H1 (cell line): ENCODE data around the gene C22orf42. TPM values are rescaled to one million over a fixed set of nuclear protein-coding genes. Genes with fewer than 3 reads are reported as not detected.
"Not testable (repeated sequence)": the region's sequence is repeated elsewhere in the genome, so short reads cannot be mapped to it uniquely, and the experiment has no call there.

Experiments used
- CTCF ChIA-PET: fragments of 300-600 bp; sonication (Branson Sonifier 250); formaldehyde crosslinking; loops from one replicate; lab custom pipeline; 2021; ENCODE audit not compliant: partially characterized antibody; lab: Charles Lee
- POLR2A ChIA-PET: fragments of 300-600 bp; sonication (Branson Sonifier 250); formaldehyde crosslinking; loops from one replicate; lab custom pipeline; 2021; ENCODE audit warnings: inconsistent platforms; ENCODE audit not compliant: partially characterized antibody; lab: Charles Lee
- DNase-seq, 2 experiments: peaks; one replicate each; pipeline versions ENCODE4 v3.0.0 to v3.0.0-alpha.2; 2010 to 2022; ENCODE audit warnings: low spot score in 2 of 2, low read depth in 1 of 2, mixed read lengths in 1 of 2
- FAIRE-seq: peaks from 2 replicates; lab custom pipeline; 2011; peaks lifted over from hg19 to GRCh38; lab: Jason Lieb, UNC
- H2AFZ ChIP-seq: 2 replicates; pipeline ENCODE4 v1.8.1; 2012; ENCODE audit warnings: low read length, inconsistent platforms
- H2AK5ac ChIP-seq: 2 replicates; pipeline ENCODE4 v1.6.1; 2013; ENCODE audit warnings: low read depth, low read length
- H2BK120ac ChIP-seq: replicated peaks from 2 replicates; pipeline ENCODE3; 2013; ENCODE audit warnings: low read depth, low read length, inconsistent platforms
- H2BK12ac ChIP-seq: 2 replicates; pipeline ENCODE4 v1.6.1; 2013; ENCODE audit warnings: low read depth, low read length
- H2BK15ac ChIP-seq: 2 replicates; pipeline ENCODE4 v1.6.1; 2013; ENCODE audit warnings: low read length
- H2BK20ac ChIP-seq: 2 replicates; pipeline ENCODE4 v1.6.1; 2013; ENCODE audit warnings: low read length
- H2BK5ac ChIP-seq: 2 replicates; pipeline ENCODE4 v1.6.1; 2013; ENCODE audit warnings: low read depth, low read length
- H3K14ac ChIP-seq: 2 replicates; pipeline ENCODE4 v1.6.1; 2013; ENCODE audit warnings: inconsistent platforms; ENCODE audit not compliant: insufficient read length
- H3K18ac ChIP-seq: 2 replicates; pipeline ENCODE4 v1.6.1; 2013; ENCODE audit warnings: low read length; ENCODE audit errors: extremely low read depth
- H3K23ac ChIP-seq: 2 replicates; pipeline ENCODE4 v1.6.1; 2013; ENCODE audit warnings: inconsistent platforms; ENCODE audit not compliant: insufficient read length
- H3K23me2 ChIP-seq: 2 replicates; pipeline ENCODE4 v1.6.1; 2013; ENCODE audit warnings: low read depth, low read length
- H3K27ac ChIP-seq: 2 replicates; pipeline ENCODE4 v1.6.1; 2011; ENCODE audit warnings: low read depth, low read length, inconsistent platforms
- H3K27me3 ChIP-seq, 4 experiments: replicated peaks in 1 of 4; 1 replicate in 1 of 4; 2 replicates in 3 of 4; pipeline versions ENCODE4 v1.6.1 to v1.8.1; 2011 to 2013; ENCODE audit warnings: low read length in 3 of 4, mild to moderate bottlenecking in 3 of 4, inconsistent platforms in 2 of 4, mixed read lengths in 2 of 4, moderate library complexity in 1 of 4; ENCODE audit not compliant: control insufficient read depth in 3 of 4, insufficient read depth in 3 of 4; ENCODE audit errors: extremely low read depth in 1 of 4
- H3K36me3 ChIP-seq, 4 experiments: 2 replicates each; pipeline versions ENCODE4 v1.6.1 to v1.8.1; 2011 to 2013; ENCODE audit warnings: mild to moderate bottlenecking in 4 of 4, low read length in 3 of 4, moderate library complexity in 2 of 4, control low read depth in 1 of 4, inconsistent platforms in 1 of 4; ENCODE audit not compliant: insufficient read depth in 4 of 4, control insufficient read depth in 2 of 4
- H3K4ac ChIP-seq: replicated peaks from 2 replicates; pipeline ENCODE3; 2013; ENCODE audit warnings: low read length, low read depth, mixed read lengths, inconsistent platforms; ENCODE audit not compliant: insufficient read length
- H3K4me1 ChIP-seq, 4 experiments: replicated peaks in 1 of 4; 1 replicate in 1 of 4; 2 replicates in 3 of 4; pipeline versions ENCODE4 v1.6.1 to v1.8.1; 2011 to 2013; ENCODE audit warnings: low read length in 3 of 4, inconsistent platforms in 2 of 4, mixed read lengths in 1 of 4; ENCODE audit not compliant: insufficient read depth in 4 of 4, control insufficient read depth in 3 of 4
- H3K4me2 ChIP-seq, 2 experiments: 2 replicates each; pipeline versions ENCODE4 v1.6.1 to v1.8.1; 2011 to 2013; ENCODE audit warnings: low read depth in 2 of 2, low read length in 2 of 2, control low read depth in 1 of 2, inconsistent platforms in 1 of 2, mild to moderate bottlenecking in 1 of 2; ENCODE audit not compliant: insufficient read depth in 1 of 2
- H3K4me3 ChIP-seq, 4 experiments: fragments of 200-600, 300-600 bp in 1 of 4; sonication (generic), shearing (Covaris generic), sonication (Bioruptor Twin) in 1 of 4; 2 replicates each; pipeline versions ENCODE4 v1.5.1 to v1.8.1; 2011 to 2016; ENCODE audit warnings: low read length in 4 of 4, low read depth in 3 of 4, control low read depth in 2 of 4, inconsistent platforms in 2 of 4, mild to moderate bottlenecking in 2 of 4, mixed read lengths in 1 of 4, moderate library complexity in 1 of 4; ENCODE audit not compliant: insufficient read depth in 2 of 4; ENCODE audit errors: extremely low read depth in 1 of 4
- H3K56ac ChIP-seq: replicated peaks from 2 replicates; pipeline ENCODE3; 2013; ENCODE audit warnings: low read depth, mild to moderate bottlenecking, mixed read lengths, low read length, inconsistent platforms; ENCODE audit not compliant: insufficient read length
- H3K79me1 ChIP-seq: 2 replicates; pipeline ENCODE4 v1.6.1; 2013; ENCODE audit warnings: low read depth, low read length, control low read depth
- H3K79me2 ChIP-seq, 2 experiments: 2 replicates each; pipeline versions ENCODE4 v1.6.1 to v1.8.1; 2012 to 2013; ENCODE audit warnings: low read length in 2 of 2, mild to moderate bottlenecking in 2 of 2, inconsistent platforms in 1 of 2; ENCODE audit not compliant: insufficient read depth in 2 of 2, control insufficient read depth in 1 of 2
- H3K9ac ChIP-seq, 4 experiments: replicated peaks in 1 of 4; 1 replicate in 1 of 4; 2 replicates in 3 of 4; pipeline versions ENCODE4 v1.6.1 to v1.8.1; 2011 to 2013; ENCODE audit warnings: low read depth in 3 of 4, low read length in 3 of 4, control low read depth in 2 of 4, mild to moderate bottlenecking in 2 of 4, moderate library complexity in 2 of 4, inconsistent platforms in 1 of 4; ENCODE audit errors: extremely low read depth in 1 of 4
- H3K9me3 ChIP-seq, 2 experiments: 2 replicates each; pipeline versions ENCODE4 v1.6.1 to v1.8.1; 2012 to 2013; ENCODE audit warnings: mild to moderate bottlenecking in 2 of 2, moderate library complexity in 2 of 2, control low read depth in 1 of 2, inconsistent platforms in 1 of 2, low read depth in 1 of 2, low read length in 1 of 2, mixed read lengths in 1 of 2; ENCODE audit not compliant: insufficient read depth in 2 of 2
- H4K20me1 ChIP-seq, 2 experiments: replicated peaks in 1 of 2; 2 replicates each; pipeline versions ENCODE3 to v1.8.1; 2011 to 2013; ENCODE audit warnings: inconsistent platforms in 2 of 2, low read length in 2 of 2, mild to moderate bottlenecking in 1 of 2; ENCODE audit not compliant: insufficient read depth in 2 of 2, control insufficient read depth in 1 of 2
- H4K5ac ChIP-seq: 2 replicates; pipeline ENCODE4 v1.6.1; 2013; ENCODE audit warnings: low read length, low read depth, mixed read lengths, inconsistent platforms; ENCODE audit not compliant: insufficient read length
- H4K8ac ChIP-seq: 2 replicates; pipeline ENCODE4 v1.8.0; 2013; ENCODE audit warnings: mild to moderate bottlenecking, moderate library complexity, low read length, inconsistent platforms; ENCODE audit not compliant: insufficient read depth; ENCODE audit errors: extremely low read depth
- H4K91ac ChIP-seq: replicated peaks from 2 replicates; pipeline ENCODE3; 2013; ENCODE audit warnings: low read length, mixed read lengths, inconsistent platforms; ENCODE audit not compliant: insufficient read length
- WGBS, 2 experiments: shearing (Covaris generic) in 1 of 2; methylation state at CpG; one replicate each; pipeline versions ENCODE4 v1.1.6 to v1.1.7; 2013 to 2015; ENCODE audit warnings: low lambda C conversion rate in 2 of 2, mixed read lengths in 2 of 2, inconsistent platforms in 1 of 2, low coverage in 1 of 2, missing lambda C conversion rate in 1 of 2; ENCODE audit not compliant: insufficient replicate concordance in 2 of 2, insufficient coverage in 1 of 2, insufficient read length in 1 of 2; ENCODE audit errors: extremely low coverage in 1 of 2, missing lambda C conversion rate in 1 of 2; 5-methylcytosine and 5-hydroxymethylcytosine counted together
- polyA plus RNA-seq, 7 experiments: library from polyadenylated mRNA; depleted of rRNA in 3 of 7; stranded (reverse) in 5 of 7; unstranded in 2 of 7; fragments of >200 nt in 5 of 7; fragments of 200-250 nt in 2 of 7; gene quantifications; 1 replicate in 5 of 7; 2 replicates in 1 of 7; 4 replicates in 1 of 7; pipeline versions ENCODE4 v1.2.1 to v1.2.3, GENCODE V29; 2011 to 2013; ENCODE audit warnings: missing spikeins in 2 of 7, mixed read lengths in 2 of 7
- total RNA-seq: library from RNA; stranded (reverse); fragmentation: NEBNext Ultra II Directional; extraction: Animal tissue kit (Norgen Biotek cat#: 25700); gene quantifications from 2 replicates; pipeline ENCODE4 v1.2.1, GENCODE V29; 2021

The C22orf42 gene
- total and polyA plus RNA-seq, 2 of the 8 experiments (the other 6 are each of a cell fraction or from before 2014, with no cell fraction given), result 0.50 TPM; not detected in 1

DNA sequence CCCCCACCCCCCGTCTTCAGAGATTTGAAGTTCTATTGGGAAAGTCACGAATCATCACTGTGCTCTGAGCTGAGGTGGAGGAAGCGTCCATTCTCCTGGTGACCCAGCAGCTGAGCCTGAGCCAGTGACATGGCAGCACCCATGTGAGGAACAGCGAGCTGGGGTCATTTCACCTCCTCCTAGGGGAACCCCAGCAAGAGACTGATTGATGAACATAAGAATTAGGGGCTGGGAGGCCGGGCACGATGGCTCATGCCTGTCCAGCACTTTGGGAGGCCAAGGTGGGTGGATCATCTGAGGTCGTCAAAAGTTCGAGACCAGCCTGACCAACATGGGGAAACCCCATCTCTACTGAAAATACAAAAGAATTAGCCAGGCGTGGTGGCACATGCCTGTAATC is 34.2 kb upstream of the C22orf42 start:
- H3K4me1 ChIP-seq, H3K4me3 ChIP-seq, H4K20me1 ChIP-seq, H3K18ac ChIP-seq, DNase-seq, H3K27ac ChIP-seq, H3K9me3 ChIP-seq, POLR2A ChIA-PET, H2BK120ac ChIP-seq, H2AFZ ChIP-seq, H3K9ac ChIP-seq, H3K4me2 ChIP-seq, FAIRE-seq, H3K56ac ChIP-seq, H2BK20ac ChIP-seq, H4K8ac ChIP-seq, H4K91ac ChIP-seq, H3K23me2 ChIP-seq, H2BK15ac ChIP-seq, H3K27me3 ChIP-seq, H3K23ac ChIP-seq, H3K14ac ChIP-seq, H3K79me2 ChIP-seq, H2BK12ac ChIP-seq, H3K4ac ChIP-seq, H2BK5ac ChIP-seq, H3K79me1 ChIP-seq, H3K36me3 ChIP-seq, H2AK5ac ChIP-seq, H4K5ac ChIP-seq: not testable (repeated sequence)
- 85% methylated on average over 8 of the region's 9 CpGs; no CpG with 5 or more reads in 1 of the 2 experiments for WGBS, 2 experiments
- CTCF ChIA-PET, result interaction anchor here (1.7 kb wide), 1 partner anchor 9 kb away, joined by 6 read pairs; no protein-coding TSS in a partner anchor

DNA sequence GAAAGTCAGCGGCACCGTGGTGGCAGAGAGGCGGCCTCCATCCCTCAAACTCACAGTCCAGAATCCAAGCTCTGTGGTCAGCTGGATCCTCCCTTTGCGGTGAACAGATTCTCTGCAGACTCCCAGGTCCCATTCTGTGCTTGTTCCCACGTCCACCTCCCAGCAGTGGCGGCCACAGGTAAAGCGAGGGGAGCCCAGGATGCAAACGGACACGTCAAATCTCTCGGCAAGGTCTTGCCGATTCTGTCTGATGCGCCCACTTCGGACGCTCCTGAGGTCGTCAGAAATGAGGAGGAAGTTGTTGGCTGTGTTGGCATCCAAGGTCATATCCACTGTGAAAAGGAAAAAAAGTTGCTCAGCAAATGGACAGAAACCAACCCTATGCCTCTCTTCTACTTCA is 31.9 kb upstream of the C22orf42 start:
- H3K27ac ChIP-seq, H3K9ac ChIP-seq, H3K4me2 ChIP-seq, H2BK15ac ChIP-seq, CTCF ChIA-PET, H3K4me1 ChIP-seq, H4K91ac ChIP-seq, H3K56ac ChIP-seq, H2BK12ac ChIP-seq, H3K23ac ChIP-seq, H2AFZ ChIP-seq, H3K79me2 ChIP-seq, H2AK5ac ChIP-seq, H3K4ac ChIP-seq, H3K27me3 ChIP-seq, H2BK20ac ChIP-seq, H3K79me1 ChIP-seq, H3K23me2 ChIP-seq, H4K20me1 ChIP-seq, H3K9me3 ChIP-seq, H2BK5ac ChIP-seq, H3K14ac ChIP-seq, H3K4me3 ChIP-seq, H4K8ac ChIP-seq, DNase-seq, POLR2A ChIA-PET, H2BK120ac ChIP-seq, H3K36me3 ChIP-seq, H3K18ac ChIP-seq, FAIRE-seq, H4K5ac ChIP-seq: not testable (repeated sequence)
- 86% methylated on average over 8 of the region's 15 CpGs; no CpG with 5 or more reads in 1 of the 2 experiments for WGBS, 2 experiments
